Activated CD8-positive, alpha-beta T cell treated with anti-CD3 and anti-CD28 coated beads for 36 hours (primary cell): Measurements from ENCODE around the gene RABGAP1L. TPM values are rescaled to one million over a fixed set of nuclear protein-coding genes. Genes with fewer than 3 reads are reported as not detected.
"Not testable (repeated sequence)": the region's sequence is repeated elsewhere in the genome, so short reads cannot be mapped to it uniquely, and the experiment has no call there.

Source experiments
- ATAC-seq: fragments of 200-7000 bp; cut with Tn5 transposase; one replicate; pipeline ENCODE4 v1.10.0; 2021; ENCODE audit warnings: mild to moderate bottlenecking, moderate library complexity
- CTCF ChIA-PET: fragments of 350-600 bp; sonication (Branson Sonifier 250); formaldehyde crosslinking; loops from one replicate; lab custom pipeline; 2021; ENCODE audit warnings: antibody characterized with exemption; lab: Charles Lee
- POLR2A ChIA-PET: fragments of 350-600 bp; sonication (Branson Sonifier 250); formaldehyde crosslinking; loops from one replicate; lab custom pipeline; 2021; ENCODE audit warnings: antibody characterized with exemption; lab: Charles Lee
- DNase-seq: peaks from one replicate; pipeline ENCODE4 v3.0.0-alpha.2; 2020
- H3K27ac Mint-ChIP-seq: one replicate; pipeline ENCODE4 v1.8.0; 2021; ENCODE audit warnings: mild to moderate bottlenecking, mixed read lengths
- H3K27me3 Mint-ChIP-seq: one replicate; pipeline ENCODE4 v1.8.0; 2021; ENCODE audit warnings: mixed read lengths
- H3K36me3 Mint-ChIP-seq: one replicate; pipeline ENCODE4 v1.8.0; 2021; ENCODE audit warnings: low read depth, mixed read lengths
- H3K4me1 Mint-ChIP-seq: one replicate; pipeline ENCODE4 v1.8.0; 2021; ENCODE audit warnings: low read depth, mixed read lengths
- H3K4me3 Mint-ChIP-seq: one replicate; pipeline ENCODE4 v1.8.0; 2021; ENCODE audit warnings: mild to moderate bottlenecking, moderate library complexity, mixed read lengths
- H3K9me3 Mint-ChIP-seq: one replicate; pipeline ENCODE4 v1.8.0; 2021; ENCODE audit warnings: mixed read lengths
- intact Hi-C: fragments of 100-400 bp; cut with micrococcal nuclease; formaldehyde crosslinking; loops from one replicate; pipeline ENCODE4 v1.10.0; 2022
- total RNA-seq, 2 experiments: library from RNA; stranded (reverse); gene quantifications; one replicate each; pipeline ENCODE4 v1.2.3, GENCODE V29; 2021
- TF ChIP-seq, protein P1 (sequence below): fragments of 200-600 bp; IDR thresholded peaks from one replicate; pipeline ENCODE4 v1.8.0; 2022; ENCODE audit warnings: antibody characterized with exemption, mild to moderate bottlenecking

Gene RABGAP1L
- total RNA-seq, 2 experiments from 2014 or later, result 26.9 to 29.4 TPM

DNA sequence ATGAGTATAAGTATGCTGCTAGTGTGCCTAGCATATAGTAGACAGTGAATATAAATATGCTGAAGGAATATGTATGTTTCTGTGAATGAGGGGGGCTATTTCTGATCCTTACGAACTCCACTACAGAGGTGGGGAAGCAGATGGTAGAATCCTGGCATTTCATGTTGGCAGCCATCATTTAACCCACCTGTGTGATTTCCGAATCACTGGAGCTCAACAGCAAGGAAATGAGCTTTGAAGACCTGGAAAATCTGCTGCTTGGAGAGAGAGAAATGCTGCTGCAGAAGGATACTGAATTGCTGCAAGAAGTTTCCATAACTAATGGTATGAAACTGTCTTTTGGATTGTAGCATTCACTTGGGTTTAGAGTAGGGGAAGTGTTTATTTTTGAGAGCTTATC lies 83.5 kb downstream of the RABGAP1L start:
- H3K36me3 Mint-ChIP-seq, result peaks cover 15% of the 10 kb centered on the region
- CTCF ChIA-PET, result interaction anchor here (0.6 to 2.0 kb wide), 2 partner anchors 20 to 96 kb away, joined by 3 to 7 read pairs; no protein-coding TSS in a partner anchor
- TF ChIP-seq, protein P1, sequence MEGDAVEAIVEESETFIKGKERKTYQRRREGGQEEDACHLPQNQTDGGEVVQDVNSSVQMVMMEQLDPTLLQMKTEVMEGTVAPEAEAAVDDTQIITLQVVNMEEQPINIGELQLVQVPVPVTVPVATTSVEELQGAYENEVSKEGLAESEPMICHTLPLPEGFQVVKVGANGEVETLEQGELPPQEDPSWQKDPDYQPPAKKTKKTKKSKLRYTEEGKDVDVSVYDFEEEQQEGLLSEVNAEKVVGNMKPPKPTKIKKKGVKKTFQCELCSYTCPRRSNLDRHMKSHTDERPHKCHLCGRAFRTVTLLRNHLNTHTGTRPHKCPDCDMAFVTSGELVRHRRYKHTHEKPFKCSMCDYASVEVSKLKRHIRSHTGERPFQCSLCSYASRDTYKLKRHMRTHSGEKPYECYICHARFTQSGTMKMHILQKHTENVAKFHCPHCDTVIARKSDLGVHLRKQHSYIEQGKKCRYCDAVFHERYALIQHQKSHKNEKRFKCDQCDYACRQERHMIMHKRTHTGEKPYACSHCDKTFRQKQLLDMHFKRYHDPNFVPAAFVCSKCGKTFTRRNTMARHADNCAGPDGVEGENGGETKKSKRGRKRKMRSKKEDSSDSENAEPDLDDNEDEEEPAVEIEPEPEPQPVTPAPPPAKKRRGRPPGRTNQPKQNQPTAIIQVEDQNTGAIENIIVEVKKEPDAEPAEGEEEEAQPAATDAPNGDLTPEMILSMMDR, result no peak

DNA sequence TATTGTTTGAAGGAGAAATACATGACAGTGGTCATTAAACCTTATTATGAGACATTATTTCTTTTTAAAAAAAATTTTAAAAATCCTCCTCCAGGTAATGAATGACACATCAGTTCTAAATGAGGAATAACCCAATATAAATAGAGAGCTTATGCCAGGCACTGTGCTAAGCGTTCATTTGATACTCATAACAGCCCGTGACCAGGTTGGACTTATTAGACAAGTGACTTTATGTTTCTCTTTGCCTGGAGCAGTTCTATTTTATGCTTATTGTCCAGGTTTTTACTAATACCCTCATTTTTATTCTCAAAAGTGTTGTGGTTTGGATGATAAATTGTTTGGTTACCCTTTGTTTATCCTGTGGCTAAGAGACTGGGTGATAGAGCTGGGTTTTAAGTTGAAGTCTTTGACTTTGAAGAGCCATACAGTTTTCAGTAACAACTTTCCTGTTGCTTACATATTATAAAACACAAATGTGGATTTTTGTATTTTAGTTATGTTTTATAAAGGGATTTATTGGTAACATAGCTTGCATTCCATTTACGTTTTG lies 84.2 kb downstream of the RABGAP1L start:
- no peak overlapping the region for H3K27ac Mint-ChIP-seq
- no peaks in the 10 kb centered on the region for H3K9me3 Mint-ChIP-seq
- H3K27me3 Mint-ChIP-seq, result no peaks in the 10 kb centered on the region
- POLR2A ChIA-PET, result interaction anchor here (0.5 kb wide), 1 partner anchor 172 kb away, joined by 3 read pairs; no protein-coding TSS in a partner anchor
- CTCF ChIA-PET, result interaction anchor here (0.6 to 2.0 kb wide), 2 partner anchors 19 to 26 kb away, joined by 3 to 7 read pairs; no protein-coding TSS in a partner anchor
- ATAC-seq (no peak), DNase-seq (no peak)
- TF ChIP-seq, protein P1, result no peak
- intact Hi-C loops, result no loop called here
- no peaks in the 10 kb centered on the region for H3K4me1 Mint-ChIP-seq
- H3K36me3 Mint-ChIP-seq, result peaks cover 15% of the 10 kb centered on the region
- no peak overlapping the region for H3K4me3 Mint-ChIP-seq

More for the DNA sequence above, 83.5 kb downstream of the RABGAP1L start:
- POLR2A ChIA-PET, result no interaction called here
- Mint-ChIP-seq H3K4me3 (no peak overlapping the region), H3K4me1 (no peaks in the 10 kb centered on the region), H3K27me3 (no peaks in the 10 kb centered on the region), H3K27ac (no peak overlapping the region), H3K9me3 (no peaks in the 10 kb centered on the region)
- ATAC-seq (no peak), DNase-seq (no peak)
- intact Hi-C loops, result no loop called here

DNA sequence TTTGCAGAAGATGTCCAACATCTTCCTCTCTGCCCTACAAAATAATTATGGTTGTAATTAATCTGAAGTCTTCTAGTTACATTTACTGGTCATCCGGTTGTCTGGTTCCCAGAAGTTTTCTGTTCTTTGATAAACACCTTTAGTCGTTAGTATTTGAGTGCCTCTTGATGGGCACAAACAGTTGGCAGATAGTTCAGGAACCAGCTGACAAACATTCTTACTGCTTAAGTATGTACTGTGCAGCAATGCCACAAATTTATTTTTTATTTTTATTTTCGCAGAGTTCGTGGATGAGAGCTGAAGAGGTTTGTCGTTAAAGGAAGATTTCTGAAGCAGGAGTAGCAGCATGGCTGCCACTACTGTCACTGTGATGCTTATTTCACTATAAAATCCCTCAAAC lies 84.7 kb downstream of the RABGAP1L start:
- H3K27ac Mint-ChIP-seq, result no peak overlapping the region

DNA sequence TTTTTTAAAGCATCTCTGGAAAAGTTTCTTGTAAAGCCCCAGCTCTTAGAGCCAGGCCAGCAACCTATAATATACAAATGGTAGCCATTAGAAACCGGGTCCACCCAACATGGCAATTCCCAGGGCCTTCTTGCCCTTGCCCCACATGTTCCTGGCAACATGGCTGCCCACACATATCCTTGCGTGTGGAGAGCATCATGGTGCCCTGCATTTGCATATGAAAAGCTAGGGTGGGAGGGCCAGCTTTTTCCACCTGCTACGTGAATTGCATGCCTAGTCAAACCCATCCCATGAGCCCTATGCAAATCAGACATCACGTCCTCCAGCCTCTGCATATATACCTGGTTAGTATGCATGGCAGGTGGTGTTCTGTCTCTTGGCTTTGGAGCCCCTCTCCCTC lies 88.2 kb downstream of the RABGAP1L start:
- ChIA-PET POLR2A (no interaction called here), CTCF (interaction anchor here (1.0 kb wide), 1 partner anchor 30 kb away, joined by 3 read pairs; no protein-coding TSS in a partner anchor)
- no peak for ATAC-seq
- intact Hi-C loops, result no loop called here
- Mint-ChIP-seq H3K9me3 (no peaks in the 10 kb centered on the region), H3K27ac (no peak overlapping the region), H3K27me3 (no peaks in the 10 kb centered on the region), H3K36me3 (peaks cover 15% of the 10 kb centered on the region), H3K4me3 (no peak overlapping the region), H3K4me1 (no peaks in the 10 kb centered on the region)
- no peak for DNase-seq
- TF ChIP-seq, protein P1, result no peak

More for the DNA sequence above, 84.7 kb downstream of the RABGAP1L start:
- no peak overlapping the region for H3K4me3 Mint-ChIP-seq
- no peak for ATAC-seq
- ChIA-PET POLR2A (interaction anchor here (0.5 kb wide), 1 partner anchor 172 kb away, joined by 3 read pairs; no protein-coding TSS in a partner anchor), CTCF (interaction anchor here (0.6 to 2.0 kb wide), 2 partner anchors 19 to 26 kb away, joined by 3 to 7 read pairs; no protein-coding TSS in a partner anchor)
- H3K27me3 Mint-ChIP-seq, result no peaks in the 10 kb centered on the region
- TF ChIP-seq, protein P1, result no peak
- no peaks in the 10 kb centered on the region for H3K4me1 Mint-ChIP-seq
- no peaks in the 10 kb centered on the region for H3K9me3 Mint-ChIP-seq
- intact Hi-C loops, result no loop called here
- H3K36me3 Mint-ChIP-seq, result peaks cover 15% of the 10 kb centered on the region
- no peak for DNase-seq

DNA sequence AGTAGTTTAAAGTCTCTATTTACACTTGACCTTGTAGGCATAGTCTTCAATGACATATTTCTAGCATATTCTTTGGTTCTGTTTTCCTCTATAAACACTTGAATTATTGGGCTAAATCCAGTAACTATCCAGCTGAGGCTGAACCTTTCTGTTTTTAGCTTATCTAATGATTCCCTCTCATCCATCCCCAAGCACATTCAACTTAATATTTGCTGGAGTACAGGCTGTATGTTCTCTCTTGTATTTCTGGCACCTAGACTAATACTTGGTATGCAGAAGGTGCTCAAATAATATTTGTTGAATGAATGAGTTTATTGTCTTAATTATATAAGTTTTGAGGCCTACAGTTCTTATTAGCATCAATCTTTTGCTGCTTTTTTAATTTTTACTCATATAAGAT lies 88.7 kb downstream of the RABGAP1L start:
- Mint-ChIP-seq H3K27me3 (no peaks in the 10 kb centered on the region), H3K36me3 (peaks cover 11% of the 10 kb centered on the region), H3K4me3 (no peak overlapping the region), H3K9me3 (no peaks in the 10 kb centered on the region), H3K27ac (no peak overlapping the region), H3K4me1 (no peaks in the 10 kb centered on the region)
- ChIA-PET CTCF (interaction anchor here (1.0 kb wide), 1 partner anchor 30 kb away, joined by 3 read pairs; no protein-coding TSS in a partner anchor), POLR2A (interaction anchor here (0.6 kb wide), 1 partner anchor 10 kb away, joined by 3 read pairs; no protein-coding TSS in a partner anchor)
- DNase-seq, result no peak
- TF ChIP-seq, protein P1, result no peak
- no peak for ATAC-seq
- intact Hi-C loops, result no loop called here

DNA sequence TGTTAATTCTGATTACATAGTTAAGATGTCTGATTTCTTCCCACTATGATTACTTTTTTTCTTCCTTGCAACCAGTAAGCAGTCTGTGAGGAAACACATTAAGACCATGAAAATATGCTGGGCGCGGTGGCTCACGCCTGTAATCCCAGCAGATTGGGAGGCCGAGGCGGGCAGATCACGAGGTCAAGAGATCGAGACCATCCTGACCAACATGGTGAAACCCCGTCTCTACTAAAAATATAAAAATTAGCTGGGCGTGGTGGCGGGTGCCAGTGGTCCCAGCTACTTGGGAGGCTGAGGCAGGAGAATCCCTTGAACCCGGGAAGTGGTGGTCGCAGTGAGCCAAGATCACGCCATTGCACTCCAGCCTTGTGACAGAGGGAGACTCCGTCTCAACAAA lies 97.1 kb downstream of the RABGAP1L start:
- H3K27ac Mint-ChIP-seq, H3K4me3 Mint-ChIP-seq, H3K36me3 Mint-ChIP-seq, H3K27me3 Mint-ChIP-seq, CTCF ChIA-PET, ATAC-seq, POLR2A ChIA-PET, DNase-seq, H3K4me1 Mint-ChIP-seq, H3K9me3 Mint-ChIP-seq: not testable (repeated sequence)
- intact Hi-C loops, result loop anchor here (5.0 kb wide), 1 partner anchor 486 kb away; no protein-coding TSS in a partner anchor
